ENCODE data around the gene GNB1L. TPM values are rescaled to one million over a fixed set of nuclear protein-coding genes. Genes with fewer than 3 reads are reported as not detected.
A peak's percentile ranks its signal among the peaks of the same experiment; 100 is the strongest.

GNB1L gene
- total and polyA plus RNA-seq, 2 of the 13 experiments (the other 11 are each of a cell fraction or from before 2014, with no cell fraction given), result 2.5 to 7.4 TPM

GRCh38 chr22:19855504-19856409 lies 1.1 kb upstream of the GNB1L start (continued):
- TF ChIP-seq BCLAF1 (IDR thresholded peaks at IDR 0.05), result no peak
- no peak for TF ChIP-seq HMGA1 (CRISPR knock-in tag; conservative IDR thresholded peaks at IDR 0.05)
- TF ChIP-seq NR2F6 (IDR thresholded peaks at IDR 0.05), result peak; percentile 50; the same call in 1 of the 2 replicates
- peak; percentile 70; the same call in 1 of the 2 replicates for TF ChIP-seq NR2F6 (CRISPR knock-in tag; IDR thresholded peaks at IDR 0.05)
- TF ChIP-seq TFE3 (CRISPR knock-in tag; IDR thresholded peaks at IDR 0.05), result peak; percentile 62; the same call in 1 of the 2 replicates
- peak; percentile 50; the same call in 1 of the 2 replicates for TF ChIP-seq ZNF143 (CRISPR knock-in tag; IDR thresholded peaks at IDR 0.05)
- TF ChIP-seq SALL2 (CRISPR knock-in tag; IDR thresholded peaks at IDR 0.05), result no peak; the same call in 1 of the 2 replicates
- TF ChIP-seq HDAC1 (CRISPR knock-in tag; IDR thresholded peaks at IDR 0.05), result peak; percentile 35; the same call in 1 of the 2 replicates
- peak; percentile 55 for TF ChIP-seq UBTF (CRISPR knock-in tag; IDR thresholded peaks at IDR 0.05)
- peak; percentile 75; the same call in 1 of the 2 replicates for TF ChIP-seq AKAP8 (CRISPR knock-in tag; IDR thresholded peaks at IDR 0.05)
- TF ChIP-seq ZNF331 (CRISPR knock-in tag; IDR thresholded peaks at IDR 0.05), result peak; percentile 64; the same call in 1 of the 2 replicates
- TF ChIP-seq ZNF781 (CRISPR knock-in tag; IDR thresholded peaks at IDR 0.05; ENCODE audit: borderline replicate concordance, not compliant biosample characterization), result peak; percentile 29
- no peak for TF ChIP-seq ZNF850 (CRISPR knock-in tag; conservative IDR thresholded peaks at IDR 0.05)
- peak; percentile 54; the same call in 1 of the 2 replicates for TF ChIP-seq ZIK1 (CRISPR knock-in tag; IDR thresholded peaks at IDR 0.05; ENCODE audit: borderline replicate concordance, low read depth)
- no peak for TF ChIP-seq DDIT3 (CRISPR knock-in tag; IDR thresholded peaks at IDR 0.05)
- peak; percentile 71 for TF ChIP-seq PITX1 (CRISPR knock-in tag; IDR thresholded peaks at IDR 0.05)
- TF ChIP-seq TMF1 (CRISPR knock-in tag; IDR thresholded peaks at IDR 0.05; ENCODE audit: low read depth), result peak; percentile 48; the same call in 1 of the 2 replicates
- peak; percentile 76; the same call in 1 of the 2 replicates for TF ChIP-seq ZFP82 (CRISPR knock-in tag; IDR thresholded peaks at IDR 0.05; ENCODE audit: borderline replicate concordance)
- peak; percentile 48; the same call in 1 of the 2 replicates for TF ChIP-seq DPF2 (CRISPR knock-in tag; IDR thresholded peaks at IDR 0.05; ENCODE audit: borderline replicate concordance, low read depth)
- TF ChIP-seq RFXANK (CRISPR knock-in tag; IDR thresholded peaks at IDR 0.05), result peak; percentile 65; the same call in 1 of the 2 replicates
- peak; percentile 76 for TF ChIP-seq PPARG (CRISPR knock-in tag; conservative IDR thresholded peaks at IDR 0.05)
- TF ChIP-seq SOX5 (CRISPR knock-in tag; IDR thresholded peaks at IDR 0.05; ENCODE audit: borderline replicate concordance), result peak; percentile 78; the same call in 1 of the 2 replicates
- TF ChIP-seq PHF20 (CRISPR knock-in tag; IDR thresholded peaks at IDR 0.05), result peak; percentile 16; the same call in 1 of the 2 replicates
- peak; percentile 43 for TF ChIP-seq ZNF263 (CRISPR knock-in tag; IDR thresholded peaks at IDR 0.05)

Measured in HepG2 (cell line).